K562 (cell line): Measurements from ENCODE around the gene COMP. TPM values are rescaled to one million over a fixed set of nuclear protein-coding genes. Genes with fewer than 3 reads are reported as not detected.

Experiments
- BCL6 ChIP-seq: fragments of 250-450 bp; sonication (Bioruptor Pico); IDR thresholded peaks from 2 replicates; pipeline ENCODE4 v1.4.0; 2020
- HCFC1 ChIP-seq: IDR thresholded peaks from 2 replicates; pipeline ENCODE4 v1.6.1; 2012; ENCODE audit warnings: low read depth, low read length, improper control_type of control experiment
- MXI1 ChIP-seq: IDR thresholded peaks from 2 replicates; pipeline ENCODE4 v1.6.1; 2011; ENCODE audit warnings: low read depth, mild to moderate bottlenecking, improper control_type of control experiment, low read length
- PURB ChIP-seq: sonication (generic); formaldehyde crosslinking; IDR thresholded peaks from 2 replicates; pipeline ENCODE4 v1.9.0; 2021; ENCODE audit warnings: low read depth, mild to moderate bottlenecking, missing genetic modification reagents
- RCOR1 ChIP-seq, 2 experiments: IDR thresholded peaks; 2 replicates each; pipeline ENCODE4 v1.6.1; 2012; ENCODE audit warnings: low read depth in 2 of 2, low read length in 2 of 2, borderline replicate concordance in 1 of 2, improper control_type of control experiment in 1 of 2
- SOX6 ChIP-seq: fragments of 450-650 bp; IDR thresholded peaks from 2 replicates; pipeline ENCODE4 v1.6.1; 2014; ENCODE audit warnings: mild to moderate bottlenecking
- ZNF696 ChIP-seq: fragments of 250-450 bp; sonication (Bioruptor Pico); conservative IDR thresholded peaks from 2 replicates; pipeline ENCODE4 v1.4.0; 2020; ENCODE audit warnings: mild to moderate bottlenecking, moderate library complexity
- polyA plus RNA-seq, 8 experiments: library from polyadenylated mRNA; depleted of rRNA in 4 of 8; stranded (reverse) in 5 of 8; unstranded in 3 of 8; fragments of >200 nt; fragmentation: Nextera tagmentation in 2 of 8; fragmentation: Illumina TruSeq in 1 of 8; extraction: Ambion mirVana in 2 of 8; extraction: Trizol in 1 of 8; gene quantifications; 2 replicates each; pipeline versions ENCODE4 v1.2.1 to v1.2.3, GENCODE V29; 2011 to 2014; ENCODE audit warnings: inconsistent platforms in 1 of 8, missing spikeins in 1 of 8
- total RNA-seq, 7 experiments: library from RNA; depleted of rRNA in 6 of 7; stranded (reverse); fragments of >200 nt in 6 of 7; fragmentation: Illumina TruSeq in 2 of 7; extraction: Trizol in 2 of 7; gene quantifications; 2 replicates each; pipeline versions ENCODE4 v1.2.1 to v1.2.3, GENCODE V29; 2011 to 2021; ENCODE audit warnings: low replicate concordance in 1 of 7
- TF ChIP-seq, protein P1 (sequence below), 2 experiments: fragments of 450-650 bp; IDR thresholded peaks; 2 replicates each; pipeline ENCODE4 v1.6.1; 2016
- TF ChIP-seq, protein P2 (sequence below): fragments of 250-450 bp; sonication (Bioruptor Pico); IDR thresholded peaks from 2 replicates; pipeline ENCODE4 v1.8.0; 2021; ENCODE audit warnings: moderate library complexity, mild to moderate bottlenecking, inconsistent platforms
- TF ChIP-seq, protein P3 (sequence below): fragments of 450-650 bp; IDR thresholded peaks from 2 replicates; pipeline ENCODE4 v1.6.1; 2016; ENCODE audit warnings: mild to moderate bottlenecking, moderate library complexity
- TF ChIP-seq, protein P4 (sequence below): fragments of 150-350 bp; conservative IDR thresholded peaks from 2 replicates; pipeline ENCODE4 v1.6.1; 2014; ENCODE audit warnings: low read length

COMP gene
- total and polyA plus RNA-seq, 9 of the 15 experiments (the other 6 are each of a cell fraction or from before 2014, with no cell fraction given) = 0.07 TPM; not detected in 8

DNA sequence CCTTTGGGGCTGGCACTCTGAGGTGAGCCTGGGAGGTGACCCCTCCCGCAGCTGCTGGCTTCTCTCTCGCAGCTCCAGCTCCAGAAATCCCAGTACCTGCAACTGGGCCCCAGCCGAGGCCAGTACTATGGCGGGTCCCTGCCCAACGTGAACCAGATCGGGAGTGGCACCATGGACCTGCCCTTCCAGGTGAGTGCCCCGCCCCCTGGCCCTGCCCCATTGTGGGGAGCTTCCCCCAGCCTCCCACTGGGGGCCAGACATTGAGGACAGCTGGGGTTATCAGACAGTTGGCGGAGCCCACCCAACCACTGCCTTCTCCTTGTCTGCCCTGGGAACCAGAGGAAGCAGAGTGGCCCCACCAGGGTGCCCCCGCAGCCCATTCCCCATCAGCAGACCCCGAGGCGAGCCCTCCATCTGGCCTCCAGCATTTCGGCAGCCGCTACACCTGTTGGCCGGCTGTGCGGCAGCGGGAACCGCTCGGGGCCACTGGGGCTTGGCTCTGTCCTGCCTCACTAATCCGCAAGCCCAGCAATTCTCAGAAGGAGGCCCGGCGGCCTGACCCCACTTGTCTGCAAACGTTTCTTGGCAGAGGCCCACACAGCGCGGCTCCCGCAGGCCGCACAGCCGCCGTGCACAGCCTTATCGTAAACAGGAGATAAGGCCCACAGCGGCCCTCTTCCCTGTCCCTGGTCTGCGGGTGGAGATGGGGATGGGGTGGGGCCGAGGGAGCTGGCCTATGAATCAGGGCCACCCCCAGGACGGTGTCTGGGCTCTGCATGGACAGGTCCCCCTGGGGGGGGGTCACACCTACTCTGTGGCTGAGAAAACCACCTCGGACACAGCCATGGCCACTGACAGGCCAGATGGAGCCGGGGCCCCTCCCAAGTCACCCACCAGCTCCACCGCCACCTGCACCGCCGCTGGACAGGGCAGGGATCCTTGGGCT, 48.0 kb downstream of the COMP start (continued):
- TF ChIP-seq HCFC1 = no peak
- TF ChIP-seq ZNF696 = no peak
- no peak for TF ChIP-seq PURB (CRISPR knock-in tag)
- no peak for TF ChIP-seq BCL6 (CRISPR knock-in tag)
- no peak for TF ChIP-seq MXI1
- TF ChIP-seq, protein P1, sequence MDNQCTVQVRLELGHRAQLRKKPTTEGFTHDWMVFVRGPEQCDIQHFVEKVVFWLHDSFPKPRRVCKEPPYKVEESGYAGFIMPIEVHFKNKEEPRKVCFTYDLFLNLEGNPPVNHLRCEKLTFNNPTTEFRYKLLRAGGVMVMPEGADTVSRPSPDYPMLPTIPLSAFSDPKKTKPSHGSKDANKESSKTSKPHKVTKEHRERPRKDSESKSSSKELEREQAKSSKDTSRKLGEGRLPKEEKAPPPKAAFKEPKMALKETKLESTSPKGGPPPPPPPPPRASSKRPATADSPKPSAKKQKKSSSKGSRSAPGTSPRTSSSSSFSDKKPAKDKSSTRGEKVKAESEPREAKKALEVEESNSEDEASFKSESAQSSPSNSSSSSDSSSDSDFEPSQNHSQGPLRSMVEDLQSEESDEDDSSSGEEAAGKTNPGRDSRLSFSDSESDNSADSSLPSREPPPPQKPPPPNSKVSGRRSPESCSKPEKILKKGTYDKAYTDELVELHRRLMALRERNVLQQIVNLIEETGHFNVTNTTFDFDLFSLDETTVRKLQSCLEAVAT (IDR thresholded peaks at IDR 0.05) = no peak; a peak in 1 of 4 replicates
- TF ChIP-seq, protein P2, sequence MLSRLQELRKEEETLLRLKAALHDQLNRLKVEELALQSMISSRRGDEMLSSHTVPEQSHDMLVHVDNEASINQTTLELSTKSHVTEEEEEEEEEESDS (CRISPR knock-in tag) = no peak
- TF ChIP-seq, protein P3, sequence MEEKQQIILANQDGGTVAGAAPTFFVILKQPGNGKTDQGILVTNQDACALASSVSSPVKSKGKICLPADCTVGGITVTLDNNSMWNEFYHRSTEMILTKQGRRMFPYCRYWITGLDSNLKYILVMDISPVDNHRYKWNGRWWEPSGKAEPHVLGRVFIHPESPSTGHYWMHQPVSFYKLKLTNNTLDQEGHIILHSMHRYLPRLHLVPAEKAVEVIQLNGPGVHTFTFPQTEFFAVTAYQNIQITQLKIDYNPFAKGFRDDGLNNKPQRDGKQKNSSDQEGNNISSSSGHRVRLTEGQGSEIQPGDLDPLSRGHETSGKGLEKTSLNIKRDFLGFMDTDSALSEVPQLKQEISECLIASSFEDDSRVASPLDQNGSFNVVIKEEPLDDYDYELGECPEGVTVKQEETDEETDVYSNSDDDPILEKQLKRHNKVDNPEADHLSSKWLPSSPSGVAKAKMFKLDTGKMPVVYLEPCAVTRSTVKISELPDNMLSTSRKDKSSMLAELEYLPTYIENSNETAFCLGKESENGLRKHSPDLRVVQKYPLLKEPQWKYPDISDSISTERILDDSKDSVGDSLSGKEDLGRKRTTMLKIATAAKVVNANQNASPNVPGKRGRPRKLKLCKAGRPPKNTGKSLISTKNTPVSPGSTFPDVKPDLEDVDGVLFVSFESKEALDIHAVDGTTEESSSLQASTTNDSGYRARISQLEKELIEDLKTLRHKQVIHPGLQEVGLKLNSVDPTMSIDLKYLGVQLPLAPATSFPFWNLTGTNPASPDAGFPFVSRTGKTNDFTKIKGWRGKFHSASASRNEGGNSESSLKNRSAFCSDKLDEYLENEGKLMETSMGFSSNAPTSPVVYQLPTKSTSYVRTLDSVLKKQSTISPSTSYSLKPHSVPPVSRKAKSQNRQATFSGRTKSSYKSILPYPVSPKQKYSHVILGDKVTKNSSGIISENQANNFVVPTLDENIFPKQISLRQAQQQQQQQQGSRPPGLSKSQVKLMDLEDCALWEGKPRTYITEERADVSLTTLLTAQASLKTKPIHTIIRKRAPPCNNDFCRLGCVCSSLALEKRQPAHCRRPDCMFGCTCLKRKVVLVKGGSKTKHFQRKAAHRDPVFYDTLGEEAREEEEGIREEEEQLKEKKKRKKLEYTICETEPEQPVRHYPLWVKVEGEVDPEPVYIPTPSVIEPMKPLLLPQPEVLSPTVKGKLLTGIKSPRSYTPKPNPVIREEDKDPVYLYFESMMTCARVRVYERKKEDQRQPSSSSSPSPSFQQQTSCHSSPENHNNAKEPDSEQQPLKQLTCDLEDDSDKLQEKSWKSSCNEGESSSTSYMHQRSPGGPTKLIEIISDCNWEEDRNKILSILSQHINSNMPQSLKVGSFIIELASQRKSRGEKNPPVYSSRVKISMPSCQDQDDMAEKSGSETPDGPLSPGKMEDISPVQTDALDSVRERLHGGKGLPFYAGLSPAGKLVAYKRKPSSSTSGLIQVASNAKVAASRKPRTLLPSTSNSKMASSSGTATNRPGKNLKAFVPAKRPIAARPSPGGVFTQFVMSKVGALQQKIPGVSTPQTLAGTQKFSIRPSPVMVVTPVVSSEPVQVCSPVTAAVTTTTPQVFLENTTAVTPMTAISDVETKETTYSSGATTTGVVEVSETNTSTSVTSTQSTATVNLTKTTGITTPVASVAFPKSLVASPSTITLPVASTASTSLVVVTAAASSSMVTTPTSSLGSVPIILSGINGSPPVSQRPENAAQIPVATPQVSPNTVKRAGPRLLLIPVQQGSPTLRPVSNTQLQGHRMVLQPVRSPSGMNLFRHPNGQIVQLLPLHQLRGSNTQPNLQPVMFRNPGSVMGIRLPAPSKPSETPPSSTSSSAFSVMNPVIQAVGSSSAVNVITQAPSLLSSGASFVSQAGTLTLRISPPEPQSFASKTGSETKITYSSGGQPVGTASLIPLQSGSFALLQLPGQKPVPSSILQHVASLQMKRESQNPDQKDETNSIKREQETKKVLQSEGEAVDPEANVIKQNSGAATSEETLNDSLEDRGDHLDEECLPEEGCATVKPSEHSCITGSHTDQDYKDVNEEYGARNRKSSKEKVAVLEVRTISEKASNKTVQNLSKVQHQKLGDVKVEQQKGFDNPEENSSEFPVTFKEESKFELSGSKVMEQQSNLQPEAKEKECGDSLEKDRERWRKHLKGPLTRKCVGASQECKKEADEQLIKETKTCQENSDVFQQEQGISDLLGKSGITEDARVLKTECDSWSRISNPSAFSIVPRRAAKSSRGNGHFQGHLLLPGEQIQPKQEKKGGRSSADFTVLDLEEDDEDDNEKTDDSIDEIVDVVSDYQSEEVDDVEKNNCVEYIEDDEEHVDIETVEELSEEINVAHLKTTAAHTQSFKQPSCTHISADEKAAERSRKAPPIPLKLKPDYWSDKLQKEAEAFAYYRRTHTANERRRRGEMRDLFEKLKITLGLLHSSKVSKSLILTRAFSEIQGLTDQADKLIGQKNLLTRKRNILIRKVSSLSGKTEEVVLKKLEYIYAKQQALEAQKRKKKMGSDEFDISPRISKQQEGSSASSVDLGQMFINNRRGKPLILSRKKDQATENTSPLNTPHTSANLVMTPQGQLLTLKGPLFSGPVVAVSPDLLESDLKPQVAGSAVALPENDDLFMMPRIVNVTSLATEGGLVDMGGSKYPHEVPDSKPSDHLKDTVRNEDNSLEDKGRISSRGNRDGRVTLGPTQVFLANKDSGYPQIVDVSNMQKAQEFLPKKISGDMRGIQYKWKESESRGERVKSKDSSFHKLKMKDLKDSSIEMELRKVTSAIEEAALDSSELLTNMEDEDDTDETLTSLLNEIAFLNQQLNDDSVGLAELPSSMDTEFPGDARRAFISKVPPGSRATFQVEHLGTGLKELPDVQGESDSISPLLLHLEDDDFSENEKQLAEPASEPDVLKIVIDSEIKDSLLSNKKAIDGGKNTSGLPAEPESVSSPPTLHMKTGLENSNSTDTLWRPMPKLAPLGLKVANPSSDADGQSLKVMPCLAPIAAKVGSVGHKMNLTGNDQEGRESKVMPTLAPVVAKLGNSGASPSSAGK = no peak
- peak in 1 of 2 experiments; percentile 97; a peak in 2 of 4 replicates for TF ChIP-seq RCOR1 (IDR thresholded peaks at IDR 0.05; ENCODE audit: borderline replicate concordance in 1 of 2, low read depth in 2 of 2, low read length in 2 of 2)
- TF ChIP-seq SOX6 = peak; percentile 78; the same call in 1 of the 2 replicates
- TF ChIP-seq, protein P4, sequence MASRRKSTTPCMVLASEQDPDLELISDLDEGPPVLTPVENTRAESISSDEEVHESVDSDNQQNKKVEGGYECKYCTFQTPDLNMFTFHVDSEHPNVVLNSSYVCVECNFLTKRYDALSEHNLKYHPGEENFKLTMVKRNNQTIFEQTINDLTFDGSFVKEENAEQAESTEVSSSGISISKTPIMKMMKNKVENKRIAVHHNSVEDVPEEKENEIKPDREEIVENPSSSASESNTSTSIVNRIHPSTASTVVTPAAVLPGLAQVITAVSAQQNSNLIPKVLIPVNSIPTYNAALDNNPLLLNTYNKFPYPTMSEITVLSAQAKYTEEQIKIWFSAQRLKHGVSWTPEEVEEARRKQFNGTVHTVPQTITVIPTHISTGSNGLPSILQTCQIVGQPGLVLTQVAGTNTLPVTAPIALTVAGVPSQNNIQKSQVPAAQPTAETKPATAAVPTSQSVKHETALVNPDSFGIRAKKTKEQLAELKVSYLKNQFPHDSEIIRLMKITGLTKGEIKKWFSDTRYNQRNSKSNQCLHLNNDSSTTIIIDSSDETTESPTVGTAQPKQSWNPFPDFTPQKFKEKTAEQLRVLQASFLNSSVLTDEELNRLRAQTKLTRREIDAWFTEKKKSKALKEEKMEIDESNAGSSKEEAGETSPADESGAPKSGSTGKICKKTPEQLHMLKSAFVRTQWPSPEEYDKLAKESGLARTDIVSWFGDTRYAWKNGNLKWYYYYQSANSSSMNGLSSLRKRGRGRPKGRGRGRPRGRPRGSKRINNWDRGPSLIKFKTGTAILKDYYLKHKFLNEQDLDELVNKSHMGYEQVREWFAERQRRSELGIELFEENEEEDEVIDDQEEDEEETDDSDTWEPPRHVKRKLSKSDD = no peak
